NCI-H2107 (cell line): Measurements from ENCODE around the gene CACNA1C.

Experiments
- DNase-seq: peaks from one replicate; lab custom pipeline; 2025; lab: John Stamatoyannopoulos, UW

Gene CACNA1C

GRCh38 chr12:2035431-2036055, 17.2 kb upstream of the CACNA1C start:
- no peak for DNase-seq

- no peak for DNase-seq
Measured at GRCh38 chr12:2039034-2039433, 13.8 kb upstream of the CACNA1C start.

- DNase-seq: no peak
Measured at GRCh38 chr12:2043054-2043453, 9.7 kb upstream of the CACNA1C start.

GRCh38 chr12:2044165-2044564, 8.6 kb upstream of the CACNA1C start:
- no peak for DNase-seq

GRCh38 chr12:2046957-2047356, 5.8 kb upstream of the CACNA1C start:
- DNase-seq: no peak

- DNase-seq: no peak
Measured at GRCh38 chr12:2047752-2048151, 5.0 kb upstream of the CACNA1C start.

GRCh38 chr12:2049604-2050540, 2.9 kb upstream of the CACNA1C start:
- DNase-seq: no peak

GRCh38 chr12:2051700-2052621, 826 bp upstream of the CACNA1C start:
- DNase-seq: no peak

GRCh38 chr12:2053691-2054090, 904 bp downstream of the CACNA1C start:
- no peak for DNase-seq

- DNase-seq: no peak
Measured at GRCh38 chr12:2054091-2055018, 1.6 kb downstream of the CACNA1C start.

- DNase-seq: no peak
Measured at GRCh38 chr12:2057041-2057794, 4.4 kb downstream of the CACNA1C start.

- no peak for DNase-seq
Measured at GRCh38 chr12:2057795-2058408, 5.1 kb downstream of the CACNA1C start.

GRCh38 chr12:2058837-2059236, 6.0 kb downstream of the CACNA1C start:
- DNase-seq: no peak

- DNase-seq: no peak
Measured at GRCh38 chr12:2061402-2061801, 8.6 kb downstream of the CACNA1C start.

- DNase-seq: no peak
Measured at GRCh38 chr12:2064071-2064507, 11.3 kb downstream of the CACNA1C start.

GRCh38 chr12:2068653-2069052, 15.9 kb downstream of the CACNA1C start:
- no peak for DNase-seq

GRCh38 chr12:2070440-2071045, 17.8 kb downstream of the CACNA1C start:
- DNase-seq: no peak

- no peak for DNase-seq
Measured at GRCh38 chr12:2074792-2075191, 22.0 kb downstream of the CACNA1C start.

GRCh38 chr12:2075508-2076195, 22.9 kb downstream of the CACNA1C start:
- no peak for DNase-seq
